ENCODE measurements around the gene SETSIP. TPM values are rescaled to one million over a fixed set of nuclear protein-coding genes. Genes with fewer than 3 reads are reported as not detected.

Gene SETSIP
- total RNA-seq (not detected), polyA plus RNA-seq (not detected)
- long read RNA-seq, donor 1: 0 reads
- long read RNA-seq, donor 2: 0 reads

- intact Hi-C loops (cut with DNase I): no loop called here
Observed at GRCh38 chr1:92075311-92075710, at the start of gene SETSIP. Gene SETSIP (minus strand): TSS chr1:92075411. CDS start chr1:92075411, 0 bp downstream.

GRCh38 chr1:92123868-92124267 lies 48.7 kb upstream of the SETSIP start:
- Histone ChIP-seq H3K36me3 (ENCODE audit: insufficient read depth in 1 of 2, low read depth in 1 of 2) (peaks cover 0 to 6% of the 10 kb centered on the region in 2 donors), H3K27me3 (ENCODE audit: insufficient read depth in 3 of 3, low read length in 2 of 3) (no peaks in the 10 kb centered on the region), H3K4me1 (no peaks in the 10 kb centered on the region), H3K9me3 (no peaks in the 10 kb centered on the region), H3K4me3 (no peak overlapping the region), H3K27ac (no peak overlapping the region)
- intact Hi-C loops (cut with DNase I): no loop called here
- 34 to 47% (median 37%) methylated on average over 3 of the region's 3 CpGs for WGBS, 3 donors
- ATAC-seq (no peak), DNase-seq (no peak)
- TF ChIP-seq CTCF (IDR thresholded peaks at IDR 0.05): no peak

More at GRCh38 chr1:92075311-92075710, at the start of gene SETSIP:
- Histone ChIP-seq H3K27ac (no peak within 1 kb of the TSS), H3K27me3 (ENCODE audit: insufficient read depth in 3 of 3, low read length in 2 of 3) (no peaks in the 10 kb centered on the region), H3K9me3 (no peaks in the 10 kb centered on the region), H3K4me1 (no peaks in the 10 kb centered on the region), H3K36me3 (ENCODE audit: insufficient read depth in 1 of 2, low read depth in 1 of 2) (no peaks in the 10 kb centered on the region), H3K4me3 (no peak within 1 kb of the TSS)
- ATAC-seq (no peak), DNase-seq (no peak)
- WGBS, 3 donors: 65 to 77% (median 66%) methylated on average over 3 of the region's 3 CpGs
- no peak for TF ChIP-seq CTCF (IDR thresholded peaks at IDR 0.05)

- ATAC-seq: no peak
- Histone ChIP-seq H3K27ac (no peak overlapping the region), H3K27me3 (ENCODE audit: insufficient read depth in 3 of 3, low read length in 2 of 3) (no peaks in the 10 kb centered on the region), H3K9me3 (no peaks in the 10 kb centered on the region), H3K4me3 (no peak overlapping the region), H3K36me3 (ENCODE audit: insufficient read depth in 1 of 2, low read depth in 1 of 2) (peaks cover 0 to 6% of the 10 kb centered on the region in 2 donors), H3K4me1 (no peaks in the 10 kb centered on the region)
- 75 to 83% (median 80%) methylated on average over 3 of the region's 3 CpGs for WGBS, 3 donors
- intact Hi-C loops (cut with DNase I): no loop called here
- no peak for TF ChIP-seq CTCF (IDR thresholded peaks at IDR 0.05)
- no peak for DNase-seq
Observed at GRCh38 chr1:92118826-92119225, 43.6 kb upstream of the SETSIP start.

GRCh38 chr1:92117526-92117925 lies 42.3 kb upstream of the SETSIP start:
- Histone ChIP-seq H3K4me1 (no peaks in the 10 kb centered on the region), H3K27me3 (ENCODE audit: insufficient read depth in 3 of 3, low read length in 2 of 3) (no peaks in the 10 kb centered on the region), H3K27ac (no peak overlapping the region), H3K9me3 (no peaks in the 10 kb centered on the region), H3K4me3 (no peak overlapping the region), H3K36me3 (ENCODE audit: insufficient read depth in 1 of 2, low read depth in 1 of 2) (peaks cover 0 to 6% of the 10 kb centered on the region in 2 donors)
- 41 to 54% (median 52%) methylated on average over 2 of the region's 2 CpGs for WGBS, 3 donors
- intact Hi-C loops (cut with DNase I): no loop called here
- ATAC-seq (no peak), DNase-seq (no peak)
- no peak for TF ChIP-seq CTCF (IDR thresholded peaks at IDR 0.05)

GRCh38 chr1:92108631-92109030 lies 33.4 kb upstream of the SETSIP start:
- Histone ChIP-seq H3K4me3 (no peak overlapping the region), H3K36me3 (ENCODE audit: insufficient read depth in 1 of 2, low read depth in 1 of 2) (peaks cover 0 to 15% of the 10 kb centered on the region in 2 donors), H3K27me3 (ENCODE audit: insufficient read depth in 3 of 3, low read length in 2 of 3) (no peaks in the 10 kb centered on the region), H3K9me3 (no peaks in the 10 kb centered on the region), H3K4me1 (no peaks in the 10 kb centered on the region), H3K27ac (no peak overlapping the region)
- intact Hi-C loops (cut with DNase I): no loop called here
- no peak for DNase-seq
- ATAC-seq: no peak
- WGBS, 3 donors: 90 to 94% (median 93%) methylated on average over 2 of the region's 2 CpGs
- no peak for TF ChIP-seq CTCF (IDR thresholded peaks at IDR 0.05)
